GM23248 (cell line): Measurements from ENCODE around the gene VEGFD. TPM values are rescaled to one million over a fixed set of nuclear protein-coding genes. Genes with fewer than 3 reads are reported as not detected.
A peak's percentile ranks its signal among the peaks of the same experiment; 100 is the strongest.
"Not testable (repeated sequence)": the region's sequence is repeated elsewhere in the genome, so short reads cannot be mapped to it uniquely, and the experiment has no call there.

Source experiments
- DNase-seq: peaks from one replicate; pipeline ENCODE4 v3.0.0-alpha.2; 2015
- H2AFZ ChIP-seq: fragments of 200-600 bp; sonication (generic); 2 replicates; pipeline ENCODE4 v1.6.1; 2016; ENCODE audit warnings: antibody characterized with exemption
- H3F3A ChIP-seq: fragments of 200-600 bp; sonication (generic); 2 replicates; pipeline ENCODE4 v1.6.1; 2016; ENCODE audit warnings: mild to moderate bottlenecking, antibody characterized with exemption, mixed run types; ENCODE audit not compliant: insufficient read depth
- H3K27ac ChIP-seq: fragments of 200-600 bp; sonication (generic); 2 replicates; pipeline ENCODE4 v1.5.1; 2016; ENCODE audit warnings: mild to moderate bottlenecking
- H3K27me3 ChIP-seq: fragments of 200-600 bp; sonication (generic); replicated peaks from 2 replicates; pipeline ENCODE4 v1.6.1; 2016; ENCODE audit warnings: mild to moderate bottlenecking; ENCODE audit not compliant: insufficient read depth
- H3K36me3 ChIP-seq: fragments of 200-600 bp; sonication (generic); 2 replicates; pipeline ENCODE4 v1.6.1; 2016; ENCODE audit warnings: low read depth, mild to moderate bottlenecking
- H3K4me1 ChIP-seq: fragments of 200-600 bp; sonication (generic); 2 replicates; pipeline ENCODE4 v1.6.1; 2016; ENCODE audit warnings: mild to moderate bottlenecking; ENCODE audit not compliant: insufficient read depth
- H3K4me2 ChIP-seq: fragments of 200-600 bp; sonication (generic); one replicate; pipeline ENCODE4 v1.6.1; 2016; ENCODE audit warnings: mild to moderate bottlenecking; ENCODE audit not compliant: unreplicated experiment
- H3K4me3 ChIP-seq: fragments of 200-600 bp; sonication (generic); 2 replicates; pipeline ENCODE4 v1.5.1; 2016; ENCODE audit warnings: mild to moderate bottlenecking
- H3K79me2 ChIP-seq: fragments of 200-600 bp; sonication (generic); 2 replicates; pipeline ENCODE4 v1.6.1; 2016; ENCODE audit warnings: mild to moderate bottlenecking; ENCODE audit not compliant: insufficient read depth
- H3K9ac ChIP-seq: fragments of 200-600 bp; sonication (generic); 2 replicates; pipeline ENCODE4 v1.6.1; 2016; ENCODE audit warnings: mild to moderate bottlenecking
- H3K9me2 ChIP-seq: fragments of 200-600 bp; sonication (generic); 2 replicates; pipeline ENCODE4 v1.6.1; 2016; ENCODE audit warnings: mixed run types, mild to moderate bottlenecking, moderate library complexity; ENCODE audit not compliant: insufficient read depth
- H3K9me3 ChIP-seq: fragments of 200-600 bp; sonication (generic); one replicate; pipeline ENCODE4 v1.6.1; 2017; ENCODE audit warnings: low read depth
- H4K20me1 ChIP-seq: fragments of 200-600 bp; sonication (generic); 2 replicates; pipeline ENCODE4 v1.6.0; 2016; ENCODE audit not compliant: insufficient read depth
- EZH2 ChIP-seq: fragments of 200-600 bp; sonication (generic); IDR thresholded peaks from 2 replicates; pipeline ENCODE4 v1.6.1; 2018; ENCODE audit warnings: antibody characterized with exemption, mild to moderate bottlenecking; ENCODE audit not compliant: insufficient read depth, poor library complexity, severe bottlenecking
- EZH2phosphoT487 ChIP-seq: fragments of 200-600 bp; sonication (generic); IDR thresholded peaks from 2 replicates; pipeline ENCODE4 v1.6.1; 2018; ENCODE audit warnings: antibody characterized with exemption, moderate library complexity, mild to moderate bottlenecking, low read depth; ENCODE audit not compliant: insufficient read depth
- WGBS, 2 experiments: methylation state at CpG; one replicate each; pipeline ENCODE4 v1.1.6; 2015 to 2017; ENCODE audit warnings: low lambda C conversion rate in 2 of 2, low coverage in 1 of 2; ENCODE audit errors: missing lambda C conversion rate in 2 of 2; 5-methylcytosine and 5-hydroxymethylcytosine counted together
- in situ Hi-C: fragments of 300-500 bp; cut with MboI; formaldehyde crosslinking; loops from 2 replicates; pipeline ENCODE4 v1.15.0; 2020
- polyA plus RNA-seq: library from polyadenylated mRNA; unstranded; fragments of >200 nt; fragmentation: Nextera tagmentation; extraction: Ambion mirVana; gene quantifications from 2 replicates; pipeline ENCODE4 v1.2.1, GENCODE V29; 2016
- total RNA-seq: library from RNA; depleted of rRNA; stranded (reverse); fragments of >200 nt; shearing (Covaris generic); gene quantifications from 2 replicates; pipeline ENCODE4 v1.2.3, GENCODE V29; 2014

VEGFD gene
- total and polyA plus RNA-seq, 2 experiments from 2014 or later, result not detected

DNA sequence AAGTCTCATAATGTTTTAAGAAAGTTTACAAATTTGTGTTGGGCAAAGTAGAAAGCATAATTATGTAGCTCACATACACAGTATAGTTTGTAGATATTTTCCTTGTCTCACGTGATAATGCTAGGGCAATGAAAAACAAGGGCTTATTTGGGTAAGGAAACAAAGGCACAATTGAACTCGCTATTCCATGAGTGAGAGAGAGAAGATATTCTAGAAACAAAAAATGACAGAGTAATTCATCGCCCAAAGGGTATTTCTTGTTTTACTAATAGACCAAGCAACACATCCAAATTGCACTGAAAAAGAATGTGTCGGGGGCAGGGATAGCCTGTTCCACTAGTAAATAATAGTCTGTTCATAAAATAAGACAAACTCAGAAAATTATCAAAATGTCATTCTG lies 65.1 kb downstream of the VEGFD start:
- Histone ChIP-seq H3K27ac (no peak overlapping the region), H3K4me3 (no peak overlapping the region), H3K9me2 (no peaks in the 10 kb centered on the region), H3F3A (no peaks in the 10 kb centered on the region), H3K27me3 (no peaks in the 10 kb centered on the region), H2AFZ (no peak overlapping the region), H3K4me2 (no peak overlapping the region), H3K9ac (no peak overlapping the region), H3K4me1 (no peaks in the 10 kb centered on the region), H3K9me3 (no peaks in the 10 kb centered on the region), H3K79me2 (no peaks in the 10 kb centered on the region), H3K36me3 (no peaks in the 10 kb centered on the region), H4K20me1 (no peaks in the 10 kb centered on the region)
- in situ Hi-C loops, result no loop called here
- no peak for DNase-seq
- WGBS, 2 experiments, result 93 to 97% methylated on average over 4 of the region's 4 CpGs
- TF ChIP-seq EZH2 (no peak), EZH2phosphoT487 (no peak)

GRCh38 chrX:15315509-15315908 lies 68.7 kb downstream of the VEGFD start, which contains the start of gene ASB11:
ASB11 (minus strand) TSS chrX:15315640; CDS start chrX:15315605, 35 bp downstream.
- H3K9me3 ChIP-seq, result no peaks in the 10 kb centered on the region
- H3K4me1 ChIP-seq, result no peaks in the 10 kb centered on the region
- 62 to 63% methylated on average over 3 of the region's 3 CpGs for WGBS, 2 experiments
- H3K27ac ChIP-seq, result no peak within 1 kb of the TSS
- H3K4me3 ChIP-seq, result no peak within 1 kb of the TSS
- no peaks in the 10 kb centered on the region for H3K9me2 ChIP-seq
- no peaks in the 10 kb centered on the region for H4K20me1 ChIP-seq
- no peak within 1 kb of the TSS for H2AFZ ChIP-seq
- no peaks in the 10 kb centered on the region for H3K27me3 ChIP-seq
- no peaks in the 10 kb centered on the region for H3K36me3 ChIP-seq
- no peak for DNase-seq
- no peak within 1 kb of the TSS for H3K9ac ChIP-seq
- no peaks in the 10 kb centered on the region for H3K79me2 ChIP-seq
- TF ChIP-seq EZH2, result no peak
- no peak for TF ChIP-seq EZH2phosphoT487
- H3F3A ChIP-seq, result no peaks in the 10 kb centered on the region
- no peak within 1 kb of the TSS for H3K4me2 ChIP-seq
- in situ Hi-C loops, result no loop called here

GRCh38 chrX:15314472-15314871 lies 69.7 kb downstream of the VEGFD start:
- Histone ChIP-seq H3K9ac (no peak overlapping the region), H3F3A (no peaks in the 10 kb centered on the region), H4K20me1 (no peaks in the 10 kb centered on the region), H3K4me2 (no peak overlapping the region), H3K36me3 (no peaks in the 10 kb centered on the region), H3K4me1 (no peaks in the 10 kb centered on the region), H3K27ac (no peak overlapping the region), H3K9me3 (no peaks in the 10 kb centered on the region), H2AFZ (no peak overlapping the region), H3K79me2 (no peaks in the 10 kb centered on the region), H3K27me3 (no peaks in the 10 kb centered on the region), H3K4me3 (no peak overlapping the region), H3K9me2 (no peaks in the 10 kb centered on the region)
- in situ Hi-C loops, result no loop called here
- 9% methylated on average over 2 of the region's 2 CpGs for WGBS, 2 experiments
- TF ChIP-seq EZH2phosphoT487 (no peak), EZH2 (no peak)
- no peak for DNase-seq

DNA sequence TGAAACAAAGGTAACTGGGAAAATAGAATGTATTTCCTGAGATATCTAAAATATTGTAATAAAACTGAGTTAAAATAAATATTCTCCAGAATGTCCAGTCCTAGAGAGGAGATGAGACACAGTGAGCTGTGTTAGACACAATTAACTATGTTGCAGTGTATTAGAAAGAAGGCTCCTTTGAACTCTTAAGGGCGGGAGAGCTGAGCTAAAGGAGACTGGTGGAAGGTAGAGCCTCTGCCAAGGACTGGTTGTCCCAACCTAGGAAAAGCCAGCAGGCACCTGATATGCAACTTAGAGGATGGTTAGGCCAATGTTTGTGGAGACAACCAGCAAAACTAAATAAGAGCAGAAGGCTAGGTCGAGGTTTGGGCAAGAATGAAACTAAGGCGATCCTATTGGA lies 73.1 kb downstream of the VEGFD start:
- H3K9ac ChIP-seq, result no peak overlapping the region
- H4K20me1 ChIP-seq, result no peaks in the 10 kb centered on the region
- in situ Hi-C loops, result no loop called here
- no peak overlapping the region for H2AFZ ChIP-seq
- H3K36me3 ChIP-seq, result no peaks in the 10 kb centered on the region
- no peak overlapping the region for H3K27ac ChIP-seq
- H3K4me3 ChIP-seq, result no peak overlapping the region
- H3K4me2 ChIP-seq, result no peak overlapping the region
- TF ChIP-seq EZH2, result no peak
- TF ChIP-seq EZH2phosphoT487, result no peak
- no peaks in the 10 kb centered on the region for H3F3A ChIP-seq
- H3K9me2 ChIP-seq, result no peaks in the 10 kb centered on the region
- H3K79me2 ChIP-seq, result no peaks in the 10 kb centered on the region
- H3K9me3 ChIP-seq, result no peaks in the 10 kb centered on the region
- no peaks in the 10 kb centered on the region for H3K4me1 ChIP-seq
- no peaks in the 10 kb centered on the region for H3K27me3 ChIP-seq
- no peak for DNase-seq
- WGBS, 2 experiments, result 92 to 95% methylated on average over 3 of the region's 3 CpGs

- H3K36me3 ChIP-seq, result no peaks in the 10 kb centered on the region
- H3K4me3 ChIP-seq, result no peak overlapping the region
- TF ChIP-seq EZH2 (no peak), EZH2phosphoT487 (no peak)
- H3K27me3 ChIP-seq, result no peaks in the 10 kb centered on the region
- no peak overlapping the region for H3K27ac ChIP-seq
- H3K4me1 ChIP-seq, result no peaks in the 10 kb centered on the region
- no peak overlapping the region for H3K4me2 ChIP-seq
- no peaks in the 10 kb centered on the region for H3K9me3 ChIP-seq
- peak; percentile 11 for DNase-seq
- H4K20me1 ChIP-seq, result no peaks in the 10 kb centered on the region
- no peaks in the 10 kb centered on the region for H3K9me2 ChIP-seq
- no peak overlapping the region for H3K9ac ChIP-seq
- H3F3A ChIP-seq, result no peaks in the 10 kb centered on the region
- in situ Hi-C loops, result no loop called here
- no peaks in the 10 kb centered on the region for H3K79me2 ChIP-seq
- WGBS, 2 experiments, result 0 to 4% methylated on average over 3 of the region's 3 CpGs
- no peak overlapping the region for H2AFZ ChIP-seq
These were observed 74.1 kb downstream of the VEGFD start for GRCh38 chrX:15310117-15310516.

DNA sequence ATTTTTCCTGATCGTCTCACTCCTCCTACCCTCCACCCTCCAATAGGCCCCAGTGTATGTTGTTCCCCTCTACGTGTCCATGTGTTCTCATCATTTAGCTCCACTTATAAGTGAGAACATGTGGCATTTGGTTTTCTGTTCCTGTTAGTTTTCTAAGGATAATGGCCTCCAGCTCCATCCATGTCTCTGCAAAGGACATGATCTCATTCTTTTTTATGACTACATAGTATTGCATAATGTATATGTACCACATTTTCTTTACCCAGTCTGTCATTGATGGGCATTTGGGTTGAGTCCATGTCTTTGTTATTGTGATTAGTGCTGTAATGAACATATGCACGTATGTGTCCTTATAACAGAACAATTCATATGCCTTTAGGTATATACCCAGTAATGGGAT lies 78.3 kb downstream of the VEGFD start:
- H3K4me2 ChIP-seq, H3K9ac ChIP-seq, H3K9me3 ChIP-seq, DNase-seq, H3F3A ChIP-seq, in situ Hi-C loops, H3K4me3 ChIP-seq, H3K79me2 ChIP-seq, H3K9me2 ChIP-seq, H4K20me1 ChIP-seq, H3K36me3 ChIP-seq, H2AFZ ChIP-seq, H3K27me3 ChIP-seq, H3K27ac ChIP-seq, H3K4me1 ChIP-seq: not testable (repeated sequence)
- WGBS, 2 experiments, result 5 to 9% methylated on average over 3 of the region's 3 CpGs
